Measurements from ENCODE around the gene ADGB. TPM values are rescaled to one million over a fixed set of nuclear protein-coding genes. Genes with fewer than 3 reads are reported as not detected.
"Not testable (repeated sequence)": the region's sequence is repeated elsewhere in the genome, so short reads cannot be mapped to it uniquely, and the experiment has no call there.

ADGB gene
- total RNA-seq, 4 donors from 2014 or later: 0.26 to 3.6 (median 0.29) TPM; not detected in 1

- Histone ChIP-seq H3K27me3 (no peaks in the 10 kb centered on the region), H3K36me3 (no peaks in the 10 kb centered on the region), H3K9me3 (no peaks in the 10 kb centered on the region), H3K4me3 (no peak overlapping the region), H3K27ac (no peak overlapping the region), H3K4me1 (no peaks in the 10 kb centered on the region)
- WGBS: 73% methylated on average over 1 of the region's 1 CpG
- no peak for DNase-seq (ENCODE audit: low spot score in 2 of 2)
- no peak for TF ChIP-seq POLR2A (IDR thresholded peaks at IDR 0.05)
- TF ChIP-seq EP300 (IDR thresholded peaks at IDR 0.05): no peak
- no peak for TF ChIP-seq POLR2AphosphoS5 (IDR thresholded peaks at IDR 0.05)
- no peak for TF ChIP-seq CTCF (IDR thresholded peaks at IDR 0.05)
These were observed 253.1 kb downstream of the ADGB start for GRCh38 chr6:146851837-146852236.

DNA sequence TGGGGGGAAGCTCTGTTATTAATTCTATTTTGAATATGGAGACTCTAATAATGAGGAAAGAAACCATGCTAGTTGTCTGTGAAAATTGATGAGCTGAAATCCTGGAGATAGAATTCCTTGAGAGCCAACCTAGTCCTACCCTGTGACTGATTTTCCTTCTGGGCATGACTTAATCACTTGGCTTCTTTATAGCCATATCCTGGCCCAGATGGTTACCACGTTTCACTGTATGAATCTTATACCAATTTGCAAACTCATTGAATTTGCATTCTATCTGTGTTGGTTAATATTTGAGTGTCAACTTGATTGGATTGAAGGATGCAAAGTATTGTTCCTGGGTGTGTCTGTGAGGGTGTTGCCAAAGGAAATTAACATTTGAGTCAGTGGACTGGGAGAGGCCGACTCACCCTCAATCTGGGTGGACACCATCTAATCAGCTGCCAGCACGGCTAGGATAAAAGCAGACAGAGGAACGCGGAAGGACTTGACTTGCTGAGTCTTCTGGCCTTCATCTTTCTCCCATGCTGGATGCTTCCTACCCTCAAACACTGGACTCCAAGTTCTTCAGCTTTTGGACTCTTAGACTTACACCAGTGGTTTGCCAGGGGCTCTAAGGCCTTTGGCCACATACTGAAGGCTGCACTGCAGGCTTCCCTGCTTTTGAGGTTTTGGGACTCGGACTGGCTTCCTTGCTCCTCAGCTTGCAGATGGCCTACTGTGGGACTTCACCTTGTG is 255.9 kb downstream of the ADGB start:
- 64% methylated on average over 6 of the region's 6 CpGs for WGBS
- not testable (repeated sequence) for H3K9me3 ChIP-seq; H3K36me3 ChIP-seq; H3K4me1 ChIP-seq; H3K27ac ChIP-seq; H3K4me3 ChIP-seq; H3K27me3 ChIP-seq; DNase-seq (ENCODE audit: low spot score in 2 of 2)

- Histone ChIP-seq H3K27me3 (no peaks in the 10 kb centered on the region), H3K4me3 (no peak overlapping the region), H3K4me1 (no peaks in the 10 kb centered on the region), H3K36me3 (no peaks in the 10 kb centered on the region), H3K27ac (no peak overlapping the region), H3K9me3 (no peaks in the 10 kb centered on the region)
- DNase-seq (ENCODE audit: low spot score in 2 of 2): no peak
- WGBS: 87% methylated on average over 1 of the region's 1 CpG
- no peak for TF ChIP-seq CTCF (IDR thresholded peaks at IDR 0.05)
- no peak for TF ChIP-seq POLR2AphosphoS5 (IDR thresholded peaks at IDR 0.05)
These were observed 257.1 kb downstream of the ADGB start for GRCh38 chr6:146855889-146856288.

DNA sequence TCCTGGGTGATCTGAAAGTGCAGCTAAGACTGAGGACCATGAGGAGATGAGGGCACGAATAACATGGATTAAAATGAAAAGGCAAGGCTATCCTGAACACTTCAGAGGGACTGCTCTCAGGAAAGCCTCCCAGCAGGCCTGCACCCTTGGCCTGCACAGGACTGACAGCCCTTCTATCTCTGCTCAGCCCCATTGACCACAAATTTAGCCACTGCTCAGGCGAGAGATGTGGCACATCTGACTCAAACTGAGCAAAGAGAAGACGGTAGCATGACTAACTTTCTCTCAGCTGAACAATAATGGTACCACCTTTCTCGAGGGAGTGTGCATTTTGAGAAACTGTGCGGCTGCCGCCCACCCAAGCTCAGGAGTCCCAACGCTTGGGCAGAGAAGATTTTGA is 257.5 kb downstream of the ADGB start:
- no peak for DNase-seq (ENCODE audit: low spot score in 2 of 2)
- no peak overlapping the region for H3K27ac ChIP-seq
- no peaks in the 10 kb centered on the region for H3K4me1 ChIP-seq
- no peak overlapping the region for H3K4me3 ChIP-seq
- H3K27me3 ChIP-seq: no peaks in the 10 kb centered on the region
- no peaks in the 10 kb centered on the region for H3K36me3 ChIP-seq
- WGBS: 92% methylated on average over 7 of the region's 7 CpGs
- no peaks in the 10 kb centered on the region for H3K9me3 ChIP-seq
- TF ChIP-seq EP300 (IDR thresholded peaks at IDR 0.05): no peak
- TF ChIP-seq POLR2A (IDR thresholded peaks at IDR 0.05): no peak
- no peak for TF ChIP-seq POLR2AphosphoS5 (IDR thresholded peaks at IDR 0.05)
- TF ChIP-seq CTCF (IDR thresholded peaks at IDR 0.05): no peak

GRCh38 chr6:146857180-146857979 is 258.6 kb downstream of the ADGB start:
- Histone ChIP-seq H3K36me3 (no peaks in the 10 kb centered on the region), H3K4me3 (peak overlapping the region; percentile 21), H3K27me3 (no peaks in the 10 kb centered on the region), H3K9me3 (no peaks in the 10 kb centered on the region), H3K4me1 (no peaks in the 10 kb centered on the region), H3K27ac (no peak overlapping the region)
- TF ChIP-seq POLR2A (IDR thresholded peaks at IDR 0.05) (no peak), EP300 (IDR thresholded peaks at IDR 0.05) (no peak), CTCF (IDR thresholded peaks at IDR 0.05) (peak; percentile 93 to 98), POLR2AphosphoS5 (IDR thresholded peaks at IDR 0.05) (peak in 2 of 3 donors; percentile 70 to 73)
- 31% methylated on average over 18 of the region's 27 CpGs for WGBS
- DNase-seq (ENCODE audit: low spot score in 2 of 2): peak; percentile 91 to 94
